GM21447 (cell line): ENCODE results near the gene SPEG.
"Not testable (repeated sequence)": the region's sequence is repeated elsewhere in the genome, so short reads cannot be mapped to it uniquely, and the experiment has no call there.

Experiments used
- ATAC-seq: cut with Tn5 transposase; IDR thresholded peaks from one replicate; pipeline ENCODE4 v1.9.1; 2021; ENCODE audit not compliant: unreplicated experiment

SPEG gene

GRCh38 chr2:219404291-219404910, 30.2 kb upstream of the SPEG start:
- no peak for ATAC-seq

GRCh38 chr2:219404954-219405353, 29.7 kb upstream of the SPEG start:
- no peak for ATAC-seq

GRCh38 chr2:219405451-219405850, 29.2 kb upstream of the SPEG start:
- ATAC-seq, result no peak

- no peak for ATAC-seq
Observed at GRCh38 chr2:219405958-219406860, 28.4 kb upstream of the SPEG start.

- ATAC-seq, result no peak
Observed at GRCh38 chr2:219406861-219407230, 27.8 kb upstream of the SPEG start.

GRCh38 chr2:219407343-219407742, 27.3 kb upstream of the SPEG start:
- not testable (repeated sequence) for ATAC-seq

- ATAC-seq, result no peak
Observed at GRCh38 chr2:219408204-219408603, 26.4 kb upstream of the SPEG start.

GRCh38 chr2:219408631-219409030, 26.0 kb upstream of the SPEG start:
- ATAC-seq, result no peak

GRCh38 chr2:219409619-219410018, 25.0 kb upstream of the SPEG start:
- no peak for ATAC-seq

GRCh38 chr2:219410390-219410789, 24.3 kb upstream of the SPEG start:
- no peak for ATAC-seq

- no peak for ATAC-seq
Observed at GRCh38 chr2:219414857-219415256, 19.8 kb upstream of the SPEG start.

- no peak for ATAC-seq
Observed at GRCh38 chr2:219415580-219416234, 18.9 kb upstream of the SPEG start.

GRCh38 chr2:219416235-219416602, 18.4 kb upstream of the SPEG start:
- ATAC-seq, result no peak

GRCh38 chr2:219416938-219417337, 17.7 kb upstream of the SPEG start:
- ATAC-seq, result no peak

- no peak for ATAC-seq
Observed at GRCh38 chr2:219417374-219417773, 17.3 kb upstream of the SPEG start.

- no peak for ATAC-seq
Observed at GRCh38 chr2:219418155-219419011, 16.3 kb upstream of the SPEG start, which contains the start of gene DES. Gene DES (plus strand): TSS chr2:219418377. CDS start chr2:219418463, 86 bp downstream.

GRCh38 chr2:219419012-219419324, 15.7 kb upstream of the SPEG start:
- no peak for ATAC-seq

- ATAC-seq, result no peak
Observed at GRCh38 chr2:219419331-219420197, 15.1 kb upstream of the SPEG start.

- ATAC-seq, result no peak
Observed at GRCh38 chr2:219420687-219421086, 14.0 kb upstream of the SPEG start.

GRCh38 chr2:219421323-219421722, 13.3 kb upstream of the SPEG start:
- no peak for ATAC-seq
